MM.1S (cell line): ENCODE measurements around the gene EYA2.

ENCODE experiments used
- DNase-seq: peaks from one replicate; pipeline ENCODE4 v3.0.0-alpha.2; 2015
- H2AFZ ChIP-seq: fragments of 300-600 bp; sonication (generic); 2 replicates; pipeline ENCODE4 v1.6.0; 2016; ENCODE audit warnings: antibody characterized with exemption, low read length
- H3F3A ChIP-seq: fragments of 300-600 bp; sonication (generic); 2 replicates; pipeline ENCODE4 v1.6.1; 2016; ENCODE audit warnings: mild to moderate bottlenecking, antibody characterized with exemption, low read length, moderate library complexity, mixed read lengths; ENCODE audit not compliant: insufficient read depth
- H3K27ac ChIP-seq: fragments of 300-600 bp; sonication (generic); 2 replicates; pipeline ENCODE4 v1.5.1; 2016; ENCODE audit warnings: mild to moderate bottlenecking, low read length
- H3K27me3 ChIP-seq: fragments of 300-600 bp; sonication (generic); replicated peaks from 2 replicates; pipeline ENCODE4 v1.6.0; 2016; ENCODE audit warnings: low read length; ENCODE audit not compliant: insufficient read depth
- H3K36me3 ChIP-seq: fragments of 300-600 bp; sonication (generic); replicated peaks from 2 replicates; pipeline ENCODE4 v1.6.1; 2016; ENCODE audit warnings: mild to moderate bottlenecking, low read length, mixed read lengths; ENCODE audit not compliant: insufficient read depth
- H3K4me1 ChIP-seq: fragments of 300-600 bp; sonication (generic); 2 replicates; pipeline ENCODE4 v1.6.1; 2016; ENCODE audit warnings: low read length, mixed read lengths
- H3K4me2 ChIP-seq: fragments of 300-600 bp; sonication (generic); 2 replicates; pipeline ENCODE4 v1.6.0; 2016; ENCODE audit warnings: low read depth, low read length
- H3K4me3 ChIP-seq: fragments of 300-600 bp; sonication (generic); 2 replicates; pipeline ENCODE4 v1.5.1; 2016; ENCODE audit warnings: low read length, mixed read lengths
- H3K79me2 ChIP-seq: fragments of 300-600 bp; sonication (generic); 2 replicates; pipeline ENCODE4 v1.6.1; 2016; ENCODE audit warnings: mixed run types, low read length, mixed read lengths
- H3K9ac ChIP-seq: fragments of 300-600 bp; sonication (generic); 2 replicates; pipeline ENCODE4 v1.6.1; 2016; ENCODE audit warnings: low read length, mixed read lengths
- H3K9me2 ChIP-seq: fragments of 300-600 bp; sonication (generic); replicated peaks from 2 replicates; pipeline ENCODE4 v1.6.1; 2016; ENCODE audit warnings: mild to moderate bottlenecking, low read length, mixed read lengths; ENCODE audit not compliant: insufficient read depth
- H3K9me3 ChIP-seq: fragments of 300-600 bp; sonication (generic); replicated peaks from 2 replicates; pipeline ENCODE4 v1.6.1; 2016; ENCODE audit warnings: mild to moderate bottlenecking, low read length, mixed read lengths; ENCODE audit not compliant: insufficient read depth
- H4K20me1 ChIP-seq: fragments of 300-600 bp; sonication (generic); 2 replicates; pipeline ENCODE4 v1.6.1; 2016; ENCODE audit warnings: mild to moderate bottlenecking, low read length, moderate library complexity, mixed read lengths; ENCODE audit not compliant: insufficient read depth
- EZH2 ChIP-seq: fragments of 300-600 bp; sonication (generic); optimal IDR thresholded peaks from 2 replicates; pipeline ENCODE3; 2017; ENCODE audit warnings: low read depth, mild to moderate bottlenecking, antibody characterized with exemption, low read length, mixed read lengths
- EZH2phosphoT487 ChIP-seq: fragments of 300-600 bp; sonication (generic); IDR thresholded peaks from 2 replicates; pipeline ENCODE4 v1.6.1; 2018; ENCODE audit warnings: antibody characterized with exemption, low read length
- TF ChIP-seq, protein P1 (sequence below): fragments of 300-600 bp; sonication (generic); IDR thresholded peaks from 2 replicates; pipeline ENCODE4 v1.5.1; 2016; ENCODE audit warnings: antibody characterized with exemption, low read length, mixed read lengths

The EYA2 gene

DNA sequence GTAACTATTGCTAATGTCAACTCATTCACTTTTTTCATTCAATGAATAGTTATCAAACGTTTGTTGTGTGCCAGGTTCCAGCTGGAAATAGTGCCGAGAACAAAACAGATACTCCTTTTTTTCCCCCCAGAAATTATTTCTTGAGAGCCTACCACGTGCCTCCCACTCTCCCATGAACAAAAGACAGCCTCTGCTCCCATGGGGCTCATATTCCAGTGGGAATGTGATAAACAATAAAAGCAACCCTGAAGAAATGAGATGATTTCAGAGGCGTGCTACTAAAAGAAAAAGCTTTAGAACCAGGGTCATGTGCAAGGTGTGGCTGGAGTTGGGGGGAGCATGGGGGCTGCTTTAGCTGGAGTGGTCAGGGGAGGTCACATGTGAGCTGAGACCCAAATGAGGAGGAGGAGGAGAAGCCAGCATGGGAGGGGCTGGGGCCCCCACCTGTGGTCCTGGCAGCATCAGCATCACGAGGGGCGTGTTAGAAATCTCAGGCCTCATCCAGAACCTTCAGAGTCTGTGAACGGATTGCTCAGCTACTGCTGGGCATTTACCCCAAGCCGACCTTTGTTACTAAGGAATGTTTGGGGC is 157.4 kb downstream of the EYA2 start:
- Histone ChIP-seq H2AFZ (no peak overlapping the region), H3K4me2 (no peak overlapping the region), H3K9me2 (no peaks in the 10 kb centered on the region), H3K4me1 (no peaks in the 10 kb centered on the region), H3K9ac (no peak overlapping the region), H3K79me2 (no peaks in the 10 kb centered on the region), H3K27me3 (no peaks in the 10 kb centered on the region), H3K27ac (no peak overlapping the region), H3K36me3 (no peaks in the 10 kb centered on the region), H4K20me1 (no peaks in the 10 kb centered on the region), H3F3A (no peaks in the 10 kb centered on the region), H3K9me3 (no peaks in the 10 kb centered on the region), H3K4me3 (no peak overlapping the region)
- DNase-seq: no peak
- TF ChIP-seq EZH2phosphoT487 (no peak), EZH2 (no peak)
- TF ChIP-seq, protein P1, sequence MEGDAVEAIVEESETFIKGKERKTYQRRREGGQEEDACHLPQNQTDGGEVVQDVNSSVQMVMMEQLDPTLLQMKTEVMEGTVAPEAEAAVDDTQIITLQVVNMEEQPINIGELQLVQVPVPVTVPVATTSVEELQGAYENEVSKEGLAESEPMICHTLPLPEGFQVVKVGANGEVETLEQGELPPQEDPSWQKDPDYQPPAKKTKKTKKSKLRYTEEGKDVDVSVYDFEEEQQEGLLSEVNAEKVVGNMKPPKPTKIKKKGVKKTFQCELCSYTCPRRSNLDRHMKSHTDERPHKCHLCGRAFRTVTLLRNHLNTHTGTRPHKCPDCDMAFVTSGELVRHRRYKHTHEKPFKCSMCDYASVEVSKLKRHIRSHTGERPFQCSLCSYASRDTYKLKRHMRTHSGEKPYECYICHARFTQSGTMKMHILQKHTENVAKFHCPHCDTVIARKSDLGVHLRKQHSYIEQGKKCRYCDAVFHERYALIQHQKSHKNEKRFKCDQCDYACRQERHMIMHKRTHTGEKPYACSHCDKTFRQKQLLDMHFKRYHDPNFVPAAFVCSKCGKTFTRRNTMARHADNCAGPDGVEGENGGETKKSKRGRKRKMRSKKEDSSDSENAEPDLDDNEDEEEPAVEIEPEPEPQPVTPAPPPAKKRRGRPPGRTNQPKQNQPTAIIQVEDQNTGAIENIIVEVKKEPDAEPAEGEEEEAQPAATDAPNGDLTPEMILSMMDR: no peak

DNA sequence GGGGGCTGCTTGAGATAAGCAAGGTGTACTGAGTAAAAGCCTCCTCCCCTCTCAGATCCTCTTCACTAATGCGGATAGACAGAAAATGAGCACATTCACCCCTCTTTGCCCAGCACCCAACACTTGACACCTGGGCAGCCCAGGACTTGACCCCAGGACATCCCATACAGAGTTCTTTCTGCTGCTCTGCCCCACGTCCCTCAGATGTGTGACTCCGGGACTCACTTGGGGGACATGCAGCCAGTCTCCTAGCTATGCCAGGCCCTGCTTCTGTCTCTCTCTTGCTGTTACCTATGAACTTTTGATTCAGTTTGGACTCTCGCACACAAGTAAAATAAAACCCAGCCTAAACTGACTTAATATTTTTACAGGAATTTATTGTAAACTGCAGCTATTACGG is 159.9 kb downstream of the EYA2 start:
- no peaks in the 10 kb centered on the region for H3K4me1 ChIP-seq
- no peak for DNase-seq
- no peak overlapping the region for H3K4me2 ChIP-seq
- H3K27me3 ChIP-seq: no peaks in the 10 kb centered on the region
- no peaks in the 10 kb centered on the region for H3K36me3 ChIP-seq
- no peaks in the 10 kb centered on the region for H3F3A ChIP-seq
- H3K4me3 ChIP-seq: no peak overlapping the region
- H3K27ac ChIP-seq: no peak overlapping the region
- H2AFZ ChIP-seq: no peak overlapping the region
- no peak for TF ChIP-seq EZH2phosphoT487
- no peak for TF ChIP-seq EZH2
- TF ChIP-seq, protein P1: no peak
- no peaks in the 10 kb centered on the region for H4K20me1 ChIP-seq
- no peaks in the 10 kb centered on the region for H3K79me2 ChIP-seq
- H3K9me3 ChIP-seq: no peaks in the 10 kb centered on the region
- H3K9me2 ChIP-seq: no peaks in the 10 kb centered on the region
- H3K9ac ChIP-seq: no peak overlapping the region

DNA sequence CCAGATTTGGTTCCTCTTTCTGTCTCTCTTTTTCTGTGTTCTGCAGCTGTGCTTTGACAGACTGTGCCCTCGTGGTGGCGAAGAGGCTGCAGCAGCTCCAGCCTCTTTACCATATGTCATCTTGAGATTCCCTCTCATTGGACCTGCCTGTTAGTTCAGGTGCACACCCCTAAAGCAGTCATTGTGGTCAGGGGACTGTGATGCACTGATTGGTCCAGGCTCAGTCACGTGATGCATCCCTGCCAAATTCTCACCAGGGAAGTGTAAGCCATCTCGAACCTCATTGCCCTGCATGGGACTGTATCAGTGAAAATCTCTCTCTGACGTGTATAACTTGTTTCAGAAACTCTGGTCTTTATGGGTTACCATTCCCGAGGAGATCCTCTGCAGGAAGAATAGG is 160.3 kb downstream of the EYA2 start:
- Histone ChIP-seq H3K4me2 (no peak overlapping the region), H3K9me3 (no peaks in the 10 kb centered on the region), H3K9me2 (no peaks in the 10 kb centered on the region), H3K9ac (no peak overlapping the region), H4K20me1 (no peaks in the 10 kb centered on the region), H3K27ac (no peak overlapping the region), H3K36me3 (no peaks in the 10 kb centered on the region), H3K79me2 (no peaks in the 10 kb centered on the region), H2AFZ (no peak overlapping the region), H3K4me1 (no peaks in the 10 kb centered on the region), H3K27me3 (no peaks in the 10 kb centered on the region), H3F3A (no peaks in the 10 kb centered on the region), H3K4me3 (no peak overlapping the region)
- TF ChIP-seq, protein P1: no peak
- TF ChIP-seq EZH2 (no peak), EZH2phosphoT487 (no peak)
- no peak for DNase-seq
